ENCODE results near the gene IGFL4. TPM values are rescaled to one million over a fixed set of nuclear protein-coding genes. Genes with fewer than 3 reads are reported as not detected.

The IGFL4 gene
- total and polyA plus RNA-seq, 2 of the 4 experiments (the other 2 are of a cell fraction) = not detected

GRCh38 chr19:46081928-46082727, 41.3 kb upstream of the IGFL4 start:
- DNase-seq (peak; percentile 67), ATAC-seq (ENCODE audit: low read depth) (peak; percentile 54)
- Histone ChIP-seq H4K91ac (ENCODE audit: insufficient read depth, low read depth, low read length) (no peak overlapping the region), H2AK5ac (ENCODE audit: low read depth, low read length) (no peak overlapping the region), H3K27me3 (ENCODE audit: control insufficient read depth, insufficient read depth, low read length) (peaks cover 26% of the 10 kb centered on the region), H2BK15ac (ENCODE audit: low read depth, low read length) (no peak overlapping the region), H2BK20ac (ENCODE audit: low read depth, low read length) (no peak overlapping the region), H4K20me1 (ENCODE audit: insufficient read depth, low read length) (peaks cover 7% of the 10 kb centered on the region; the same call in 1 of the 2 replicates), H3K9ac (ENCODE audit: low read depth, low read length) (no peak overlapping the region), H2BK120ac (ENCODE audit: low read depth, low read length) (no peak overlapping the region), H3K36me3 (ENCODE audit: control insufficient read depth, insufficient read depth, low read length) (no peaks in the 10 kb centered on the region), H2AK9ac (replicated peaks; ENCODE audit: low read depth, low read length, poor library complexity) (no peak overlapping the region), H3K4me2 (ENCODE audit: low read depth, low read length) (no peak overlapping the region), H3K4ac (ENCODE audit: low read depth, low read length) (no peak overlapping the region), H2AFZ (replicated peaks; ENCODE audit: low read length, poor library complexity) (no peak overlapping the region), H3K4me3 (ENCODE audit: insufficient read depth, low read depth, low read length) (no peak overlapping the region), H3K56ac (ENCODE audit: extremely low read depth, insufficient read depth, low read length) (no peak overlapping the region), H3K9me1 (ENCODE audit: insufficient read depth, low read length) (peaks cover 3% of the 10 kb centered on the region; the same call in 1 of the 2 replicates), H3K4me1 (ENCODE audit: control insufficient read depth, insufficient read depth, low read length) (0 out of 2 replicates have a peak, but pooled peaks cover 2% of the 10 kb centered on the region), H3K79me1 (ENCODE audit: low read depth in 1 of 2, low read length in 2 of 2) (no peaks in the 10 kb centered on the region), H3K18ac (ENCODE audit: low read depth, low read length) (no peak overlapping the region), H3K23ac (ENCODE audit: low read depth, low read length) (no peak overlapping the region), H4K8ac (ENCODE audit: low read depth in 2 of 2, low read length in 2 of 2) (no peak overlapping the region), H2BK5ac (ENCODE audit: low read depth, low read length, poor library complexity, severe bottlenecking) (no peak overlapping the region), H3K27ac (ENCODE audit: insufficient read depth, low read length) (no peak overlapping the region), H3K9me3 (ENCODE audit: control insufficient read depth, insufficient read depth, low read length) (peaks cover 13% of the 10 kb centered on the region), H4K5ac (ENCODE audit: low read depth, low read length) (no peak overlapping the region), H3K14ac (replicated peaks; ENCODE audit: low read depth, low read length) (no peak overlapping the region)
- in situ Hi-C loops (cut with MboI; ENCODE audit: low sequenced_read_pairs) (loop anchor here (5.0 kb wide), 2 partner anchors 105 to 185 kb away; no protein-coding TSS in a partner anchor), dilution Hi-C loops (cut with HindIII; ENCODE audit: low sequenced_read_pairs, unreplicated experiment) (no loop called here), intact Hi-C loops (cut with micrococcal nuclease) (loop anchor here (1.0 kb wide), 2 partner anchors 107 to 183 kb away; no protein-coding TSS in a partner anchor)
- TF ChIP-seq RAD21 (IDR thresholded peaks at IDR 0.05; ENCODE audit: low read length) (peak; percentile 62), RCOR1 (IDR thresholded peaks at IDR 0.05; ENCODE audit: insufficient replicate concordance, low read length) (no peak), CTCF (conservative IDR thresholded peaks at IDR 0.05; ENCODE audit: low read depth, low read length) (peak; percentile 71), SMC3 (IDR thresholded peaks at IDR 0.05; ENCODE audit: low read depth, low read length) (peak; percentile 87)
- POLR2A ChIA-PET (ENCODE audit: unreplicated experiment) = no interaction called here
- no CpG with 5 or more reads among the region's 4 CpGs for WGBS, 2 experiments (ENCODE audit: extremely low coverage in 2 of 2, insufficient read length in 1 of 2)
- CTCF ChIA-PET = interaction anchor here (0.6 to 1.9 kb wide), 7 partner anchors 8 to 391 kb away, joined by 3 to 9 read pairs (median 6); no protein-coding TSS in a partner anchor
- BruUV-seq (replicated peaks) = no TSS peak
